D721Med (cell line): ENCODE results near the gene NUP88.

Experiments used
- DNase-seq: peaks from one replicate; pipeline ENCODE4 v3.0.0; 2011; ENCODE audit warnings: low spot score; ENCODE audit not compliant: insufficient read length
- FAIRE-seq: peaks from 2 replicates; lab custom pipeline; 2011; peaks lifted over from hg19 to GRCh38; lab: Jason Lieb, UNC
- CTCF ChIP-seq: IDR thresholded peaks from 2 replicates; pipeline ENCODE4 v1.5.1; 2012; ENCODE audit warnings: mild to moderate bottlenecking, control low read depth; ENCODE audit not compliant: insufficient read depth; ENCODE audit errors: missing control alignments

NUP88 gene

GRCh38 chr17:5418858-5419355, 555 bp downstream of the NUP88 start:
- no peak for FAIRE-seq
- DNase-seq: no peak
- no peak for TF ChIP-seq CTCF

- DNase-seq (no peak), FAIRE-seq (no peak)
- no peak for TF ChIP-seq CTCF
Observed at GRCh38 chr17:5416901-5417300, 2.6 kb downstream of the NUP88 start.

GRCh38 chr17:5413682-5414081, 5.8 kb downstream of the NUP88 start:
- TF ChIP-seq CTCF: no peak
- DNase-seq (no peak), FAIRE-seq (no peak)

- FAIRE-seq (no peak), DNase-seq (no peak)
- no peak for TF ChIP-seq CTCF
Observed at GRCh38 chr17:5410594-5411272, 8.7 kb downstream of the NUP88 start.

GRCh38 chr17:5408186-5408585, 11.3 kb downstream of the NUP88 start:
- TF ChIP-seq CTCF: no peak
- no peak for FAIRE-seq
- no peak for DNase-seq

GRCh38 chr17:5405400-5405799, 14.1 kb downstream of the NUP88 start:
- DNase-seq (no peak), FAIRE-seq (no peak)
- no peak for TF ChIP-seq CTCF

GRCh38 chr17:5399767-5400166, 19.7 kb downstream of the NUP88 start:
- DNase-seq (no peak), FAIRE-seq (no peak)
- no peak for TF ChIP-seq CTCF
